AG04450 (cell line): Measurements from ENCODE around the gene DSC2. TPM values are rescaled to one million over a fixed set of nuclear protein-coding genes. Genes with fewer than 3 reads are reported as not detected.

Source experiments
- CTCF ChIA-PET: fragments of 300-600, 350-600 bp; formaldehyde crosslinking; extraction: SDS; loops from one replicate; lab custom pipeline; 2022; ENCODE audit warnings: antibody characterized with exemption, inconsistent platforms; lab: Charles Lee
- POLR2A ChIA-PET: fragments of 350-600 bp; formaldehyde crosslinking; extraction: SDS; loops from one replicate; lab custom pipeline; 2021; ENCODE audit warnings: antibody characterized with exemption, inconsistent platforms; lab: Yijun Ruan, JAX
- DNase-seq: peaks from one replicate; pipeline ENCODE4 v3.0.0-alpha.2; 2011; ENCODE audit warnings: low read depth, low spot score
- H3K27ac ChIP-seq: one replicate; pipeline ENCODE4 v1.5.1; 2012; ENCODE audit warnings: low read depth, low read length, control low read depth
- H3K27me3 ChIP-seq: one replicate; pipeline ENCODE4 v1.6.0; 2012; ENCODE audit warnings: low read length; ENCODE audit not compliant: control insufficient read depth, insufficient read depth
- H3K4me3 ChIP-seq: 2 replicates; pipeline ENCODE4 v1.5.1; 2011; ENCODE audit warnings: mild to moderate bottlenecking, low read depth, low read length, control low read depth
- H3K9me3 ChIP-seq: 2 replicates; pipeline ENCODE4 v1.5.1; 2012; ENCODE audit warnings: low read length; ENCODE audit not compliant: control insufficient read depth, insufficient read depth
- polyA plus RNA-seq: library from polyadenylated mRNA; depleted of rRNA; stranded (reverse); fragments of >200 nt; gene quantifications from 2 replicates; pipeline ENCODE4 v1.2.3, GENCODE V29; 2011
- TF ChIP-seq, protein P1 (sequence below): IDR thresholded peaks from 2 replicates; pipeline ENCODE4 v1.5.1; 2011; ENCODE audit warnings: low read depth, low read length, control low read depth, inconsistent platforms

The DSC2 gene
- polyA plus RNA-seq, 1 experiment = not detected

DNA sequence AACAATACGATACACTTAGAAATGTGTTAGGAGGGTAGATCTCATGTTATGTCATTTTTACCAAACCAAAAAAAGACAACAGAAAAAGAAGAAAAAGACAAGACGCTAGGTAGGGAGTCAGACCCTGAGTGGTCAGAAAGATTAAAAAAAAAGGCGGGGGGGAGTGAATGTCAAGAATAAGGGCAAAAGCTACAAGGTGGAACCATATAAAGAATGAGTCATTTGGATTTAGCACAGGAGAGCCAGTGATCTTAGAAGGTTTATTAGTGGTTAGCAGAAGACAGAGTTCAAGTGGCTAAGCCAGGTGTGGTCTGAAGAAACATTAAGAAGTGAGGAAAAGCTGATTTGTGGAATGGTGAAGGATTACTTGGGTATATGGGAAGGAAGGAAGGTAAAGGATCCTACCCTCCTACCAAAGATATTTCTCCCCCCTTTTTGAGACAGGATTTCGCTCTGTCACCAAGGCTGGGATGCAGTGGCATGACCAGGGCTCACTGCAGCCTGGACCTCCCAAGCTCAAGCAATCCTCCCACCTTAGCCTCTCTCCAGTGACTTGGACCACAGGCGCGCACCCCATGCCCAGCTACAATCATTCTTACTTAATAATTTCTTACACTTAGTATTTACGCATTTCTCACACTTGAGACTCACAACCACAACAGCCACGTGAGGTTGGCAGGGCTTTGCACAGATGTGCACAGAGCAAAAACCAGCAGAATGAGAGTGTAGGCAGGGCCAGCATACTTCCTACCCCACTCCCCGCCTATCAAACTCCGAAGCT lies 2.6 kb downstream of the DSC2 start:
- no peak overlapping the region for H3K27ac ChIP-seq
- no peaks in the 10 kb centered on the region for H3K27me3 ChIP-seq
- peaks cover 19% of the 10 kb centered on the region for H3K9me3 ChIP-seq
- ChIA-PET CTCF (no interaction called here), POLR2A (no interaction called here)
- no peak overlapping the region for H3K4me3 ChIP-seq
- DNase-seq = no peak
- TF ChIP-seq, protein P1, sequence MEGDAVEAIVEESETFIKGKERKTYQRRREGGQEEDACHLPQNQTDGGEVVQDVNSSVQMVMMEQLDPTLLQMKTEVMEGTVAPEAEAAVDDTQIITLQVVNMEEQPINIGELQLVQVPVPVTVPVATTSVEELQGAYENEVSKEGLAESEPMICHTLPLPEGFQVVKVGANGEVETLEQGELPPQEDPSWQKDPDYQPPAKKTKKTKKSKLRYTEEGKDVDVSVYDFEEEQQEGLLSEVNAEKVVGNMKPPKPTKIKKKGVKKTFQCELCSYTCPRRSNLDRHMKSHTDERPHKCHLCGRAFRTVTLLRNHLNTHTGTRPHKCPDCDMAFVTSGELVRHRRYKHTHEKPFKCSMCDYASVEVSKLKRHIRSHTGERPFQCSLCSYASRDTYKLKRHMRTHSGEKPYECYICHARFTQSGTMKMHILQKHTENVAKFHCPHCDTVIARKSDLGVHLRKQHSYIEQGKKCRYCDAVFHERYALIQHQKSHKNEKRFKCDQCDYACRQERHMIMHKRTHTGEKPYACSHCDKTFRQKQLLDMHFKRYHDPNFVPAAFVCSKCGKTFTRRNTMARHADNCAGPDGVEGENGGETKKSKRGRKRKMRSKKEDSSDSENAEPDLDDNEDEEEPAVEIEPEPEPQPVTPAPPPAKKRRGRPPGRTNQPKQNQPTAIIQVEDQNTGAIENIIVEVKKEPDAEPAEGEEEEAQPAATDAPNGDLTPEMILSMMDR = no peak

DNA sequence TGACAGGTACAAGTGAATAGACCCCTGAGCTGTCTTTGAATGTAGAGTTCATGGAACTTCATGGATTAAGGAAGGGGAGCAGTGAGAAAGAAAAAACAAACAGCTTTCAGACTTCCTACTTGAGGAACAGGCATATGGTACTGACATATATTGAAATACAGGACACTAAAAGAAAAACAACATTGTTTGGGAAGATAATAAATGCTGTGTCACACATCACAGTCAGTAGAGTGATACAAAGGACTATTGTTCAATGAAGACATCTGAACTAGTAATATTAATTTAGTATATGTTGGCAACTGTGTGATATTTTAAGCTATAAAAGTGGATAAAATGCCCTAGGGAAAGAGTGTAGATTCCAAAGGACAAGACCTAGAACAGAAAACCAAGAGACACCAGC lies 3.3 kb downstream of the DSC2 start:
- CTCF ChIA-PET = no interaction called here

DNA sequence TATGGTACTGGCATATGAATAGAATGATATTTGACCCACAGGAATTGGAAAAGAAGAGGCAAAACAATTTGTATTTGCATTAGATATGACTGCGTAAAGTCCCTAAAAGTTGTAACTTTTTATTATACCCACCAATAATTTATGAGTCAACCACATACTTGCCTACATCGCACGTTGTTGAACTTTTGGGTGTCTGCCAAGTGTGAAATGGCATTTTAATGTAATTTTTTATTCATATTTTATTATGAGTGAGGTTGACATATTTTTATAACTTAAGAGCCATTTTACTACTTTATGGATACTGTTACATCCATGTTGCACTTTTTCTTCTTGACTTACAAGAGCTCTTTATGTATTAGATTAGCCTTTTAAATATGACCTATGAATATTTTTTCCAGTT lies 4.6 kb downstream of the DSC2 start:
- H3K4me3 ChIP-seq = no peak overlapping the region

More for the DNA sequence above, 3.3 kb downstream of the DSC2 start:
- Histone ChIP-seq H3K4me3 (no peak overlapping the region), H3K27ac (no peak overlapping the region), H3K9me3 (peaks cover 19% of the 10 kb centered on the region), H3K27me3 (no peaks in the 10 kb centered on the region)
- POLR2A ChIA-PET = no interaction called here
- DNase-seq = no peak
- TF ChIP-seq, protein P1 = no peak

DNA sequence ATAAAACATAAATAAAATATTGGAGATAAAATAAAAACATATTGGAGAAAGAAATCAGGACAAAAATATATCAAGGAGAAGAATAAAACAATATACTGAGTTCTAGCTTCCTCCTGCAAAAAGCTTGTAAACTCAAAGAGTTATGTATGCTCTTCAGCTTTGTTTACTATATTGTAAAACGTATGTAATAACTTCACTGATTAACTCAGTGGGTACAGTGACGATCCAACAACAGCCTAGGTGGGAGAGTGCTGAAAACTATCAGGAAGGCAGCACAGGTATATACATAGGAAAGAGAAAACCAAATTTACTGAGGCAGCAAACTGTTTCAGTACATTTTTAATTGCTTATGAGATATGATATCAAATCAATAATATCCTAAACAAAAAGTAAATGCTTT lies 8.3 kb downstream of the DSC2 start:
- POLR2A ChIA-PET = no interaction called here
- no peak for DNase-seq
- Histone ChIP-seq H3K27ac (no peak overlapping the region), H3K4me3 (no peak overlapping the region), H3K27me3 (no peaks in the 10 kb centered on the region), H3K9me3 (peaks cover 3% of the 10 kb centered on the region; the same call in 1 of the 2 replicates)
- TF ChIP-seq, protein P1 = no peak
- CTCF ChIA-PET = no interaction called here

More for the DNA sequence above, 4.6 kb downstream of the DSC2 start:
- POLR2A ChIA-PET = no interaction called here
- no peaks in the 10 kb centered on the region for H3K27me3 ChIP-seq
- TF ChIP-seq, protein P1 = no peak
- DNase-seq = no peak
- no peak overlapping the region for H3K27ac ChIP-seq
- CTCF ChIA-PET = no interaction called here
- H3K9me3 ChIP-seq = peaks cover 19% of the 10 kb centered on the region

DNA sequence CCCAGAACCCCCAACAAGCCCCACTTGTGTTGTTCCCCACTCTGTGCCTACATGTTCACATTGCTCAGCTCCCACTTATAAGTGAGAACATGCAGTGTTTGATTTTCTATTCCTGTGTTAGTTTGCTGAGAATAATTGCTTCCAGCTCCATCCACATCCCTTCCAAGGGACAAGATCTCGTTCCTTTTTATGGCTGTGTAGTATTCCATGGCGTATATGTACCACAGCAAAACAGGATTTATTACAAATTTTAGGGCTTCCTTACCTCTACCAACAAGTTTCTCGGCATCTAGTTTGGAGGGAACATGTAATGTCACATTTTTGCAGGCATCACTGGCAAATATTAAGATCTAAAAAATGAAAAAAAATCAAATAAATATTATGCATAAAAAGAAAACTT lies 8.9 kb downstream of the DSC2 start:
- CTCF ChIA-PET = no interaction called here
- POLR2A ChIA-PET = no interaction called here
- TF ChIP-seq, protein P1 = no peak
- peaks cover 6% of the 10 kb centered on the region; the same call in 1 of the 2 replicates for H3K9me3 ChIP-seq
- no peak overlapping the region for H3K4me3 ChIP-seq
- no peak for DNase-seq
- no peaks in the 10 kb centered on the region for H3K27me3 ChIP-seq
- no peak overlapping the region for H3K27ac ChIP-seq
